CD4-positive, alpha-beta T cell treated with Interleukin-15 for 1 hour (primary cell): ENCODE measurements around the gene PER1.

Source experiments
- DNase-seq: peaks from one replicate; pipeline ENCODE4 v3.0.0-alpha.2; 2020

PER1 gene

DNA sequence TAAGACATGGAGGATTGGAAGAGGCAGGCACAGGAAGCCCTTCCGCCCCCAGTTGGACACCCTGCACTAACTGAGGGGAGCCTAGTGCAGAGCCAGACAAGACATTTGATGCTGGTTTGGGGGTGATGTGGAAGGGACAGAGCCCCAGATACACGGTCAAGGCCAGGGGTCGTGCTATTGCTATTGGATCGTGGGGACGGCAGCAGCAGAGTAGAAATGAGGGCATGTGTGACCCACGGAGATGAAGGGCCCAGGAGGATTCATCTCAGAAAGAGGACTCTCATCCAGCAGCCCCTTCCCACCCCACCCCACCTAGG is 12.6 kb upstream of the PER1 start:
- DNase-seq: peak; percentile 17

DNA sequence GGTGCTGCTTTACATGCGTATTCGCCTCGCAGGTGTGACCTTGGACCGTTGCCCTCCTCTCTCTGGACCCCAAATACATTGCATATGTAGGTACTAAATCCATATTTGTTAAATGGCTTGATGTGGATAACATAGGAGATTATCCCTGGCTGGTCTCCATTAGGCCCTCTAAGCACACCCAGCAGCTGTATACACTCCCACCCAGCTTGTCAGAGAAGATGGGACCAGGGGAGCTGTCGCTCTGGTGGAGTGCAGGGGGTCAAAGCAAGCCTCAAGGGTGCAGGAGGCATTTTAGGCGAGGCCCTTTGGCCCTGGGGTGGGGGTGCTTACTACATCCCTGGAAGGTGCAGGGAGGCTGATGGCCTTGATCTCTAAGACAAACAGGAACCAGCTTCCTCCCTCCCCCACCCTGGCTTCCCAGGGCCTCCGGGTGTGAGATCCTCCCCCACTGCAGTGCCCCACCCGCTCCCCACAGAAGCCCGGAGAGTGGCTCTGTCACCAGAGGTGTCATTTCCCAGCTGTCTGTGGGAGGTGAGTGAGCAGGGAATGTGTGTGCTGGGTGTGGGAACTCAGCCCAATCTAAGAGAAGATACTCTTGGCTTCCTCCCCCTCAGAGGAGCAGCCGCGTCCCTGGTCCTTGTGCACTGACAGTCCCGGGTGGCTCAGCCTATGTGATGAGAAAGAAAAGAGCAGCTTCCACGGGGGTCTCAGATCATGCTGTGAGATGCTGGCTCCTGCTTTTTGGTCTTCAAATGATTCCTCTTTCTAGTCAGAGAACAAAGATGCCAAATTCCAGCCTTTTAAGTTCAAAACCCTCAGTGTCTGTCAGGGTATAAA is 12.0 kb upstream of the PER1 start:
- DNase-seq: peak; percentile 79

DNA sequence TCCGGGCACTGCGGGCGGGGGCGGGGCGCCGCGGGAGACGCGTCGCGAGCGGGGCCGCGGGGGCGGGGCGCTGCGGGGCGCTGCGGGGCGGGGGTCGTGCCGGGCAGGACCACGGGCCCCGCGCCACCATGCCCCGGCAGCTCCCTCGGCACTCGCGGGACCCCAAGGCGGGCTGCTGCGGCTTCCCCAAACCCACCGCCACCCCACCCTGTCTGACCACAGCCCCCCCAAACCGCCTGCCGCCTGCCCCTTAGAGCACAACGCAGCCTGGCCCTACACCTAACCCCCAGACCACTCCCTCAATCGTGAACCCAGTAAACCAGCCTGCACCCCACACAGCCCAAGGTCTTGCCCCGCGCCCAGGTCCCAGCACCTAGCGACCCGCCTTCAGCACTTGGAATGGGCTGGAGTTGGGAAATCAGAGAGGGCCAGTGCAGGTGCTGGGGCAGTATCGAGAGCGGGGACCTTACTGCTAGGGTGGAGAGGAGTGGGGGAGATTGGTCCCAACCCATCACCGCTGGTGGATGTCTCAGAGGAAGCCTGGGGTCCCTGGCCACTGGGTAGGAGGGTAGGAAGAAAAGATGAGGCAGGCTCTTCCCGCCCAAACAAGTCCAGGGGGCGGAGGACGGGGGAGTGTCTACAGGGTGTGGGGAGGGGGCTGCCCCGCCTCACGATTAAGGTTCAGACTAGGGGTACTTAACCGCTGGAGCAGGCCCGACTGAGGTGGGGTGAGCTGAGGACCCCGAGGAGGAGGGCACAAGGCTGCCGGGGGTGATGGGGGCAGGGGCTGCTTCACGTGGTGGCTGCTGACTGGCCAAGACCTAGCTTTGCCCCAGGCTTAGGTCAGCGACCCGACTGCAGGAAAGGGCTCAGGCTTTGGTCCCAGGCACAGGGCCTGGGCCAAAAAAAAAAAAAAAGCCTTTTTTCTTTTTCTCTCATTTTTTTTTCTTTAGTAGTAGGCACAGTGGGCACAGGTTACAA is 11.1 kb upstream of the PER1 start:
- DNase-seq: peak; percentile 15

DNA sequence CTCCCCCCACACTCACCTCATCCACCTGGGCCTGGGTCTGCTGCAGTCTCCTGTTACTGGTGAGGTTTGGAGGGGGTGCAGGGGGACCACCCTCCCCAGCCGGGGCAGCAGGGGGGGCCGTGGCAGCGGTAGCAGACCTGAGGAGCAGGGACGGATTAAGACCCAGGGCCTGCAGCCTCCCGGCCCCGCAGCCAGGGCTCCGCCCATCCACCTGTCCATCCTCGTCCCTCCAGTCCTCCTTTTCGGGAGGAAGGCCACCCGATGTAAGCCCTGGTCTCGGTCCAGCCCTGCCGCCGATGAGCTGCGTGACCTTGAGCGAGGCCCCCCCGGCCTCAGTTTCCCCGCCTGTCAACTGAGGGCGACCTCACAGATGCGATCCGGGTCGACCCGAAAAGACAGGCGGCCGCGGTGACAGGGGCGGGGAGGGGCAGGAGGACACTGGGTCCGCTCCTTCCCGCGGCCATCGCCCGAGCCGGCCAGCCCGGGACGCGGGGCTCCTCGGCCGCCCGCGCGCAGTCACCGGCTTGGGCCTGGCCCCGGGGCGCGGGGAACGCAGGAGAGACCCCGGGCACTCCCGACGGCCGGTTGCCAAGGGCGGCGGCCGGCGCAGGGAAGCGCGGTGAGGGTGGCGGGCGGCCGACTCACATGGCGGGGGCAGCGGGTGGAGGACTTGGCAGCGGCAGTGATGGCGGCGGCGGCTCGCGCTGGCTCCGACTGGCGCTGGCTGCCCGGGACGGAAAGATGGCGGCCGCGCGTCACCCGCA is 10.2 kb upstream of the PER1 start, which contains the start of gene VAMP2:
Gene VAMP2 (minus strand): TSS at position 716 of the 764 bp plus-strand sequence. CDS start 69 bp downstream, at position 647.
- DNase-seq: peak; percentile 84

DNA sequence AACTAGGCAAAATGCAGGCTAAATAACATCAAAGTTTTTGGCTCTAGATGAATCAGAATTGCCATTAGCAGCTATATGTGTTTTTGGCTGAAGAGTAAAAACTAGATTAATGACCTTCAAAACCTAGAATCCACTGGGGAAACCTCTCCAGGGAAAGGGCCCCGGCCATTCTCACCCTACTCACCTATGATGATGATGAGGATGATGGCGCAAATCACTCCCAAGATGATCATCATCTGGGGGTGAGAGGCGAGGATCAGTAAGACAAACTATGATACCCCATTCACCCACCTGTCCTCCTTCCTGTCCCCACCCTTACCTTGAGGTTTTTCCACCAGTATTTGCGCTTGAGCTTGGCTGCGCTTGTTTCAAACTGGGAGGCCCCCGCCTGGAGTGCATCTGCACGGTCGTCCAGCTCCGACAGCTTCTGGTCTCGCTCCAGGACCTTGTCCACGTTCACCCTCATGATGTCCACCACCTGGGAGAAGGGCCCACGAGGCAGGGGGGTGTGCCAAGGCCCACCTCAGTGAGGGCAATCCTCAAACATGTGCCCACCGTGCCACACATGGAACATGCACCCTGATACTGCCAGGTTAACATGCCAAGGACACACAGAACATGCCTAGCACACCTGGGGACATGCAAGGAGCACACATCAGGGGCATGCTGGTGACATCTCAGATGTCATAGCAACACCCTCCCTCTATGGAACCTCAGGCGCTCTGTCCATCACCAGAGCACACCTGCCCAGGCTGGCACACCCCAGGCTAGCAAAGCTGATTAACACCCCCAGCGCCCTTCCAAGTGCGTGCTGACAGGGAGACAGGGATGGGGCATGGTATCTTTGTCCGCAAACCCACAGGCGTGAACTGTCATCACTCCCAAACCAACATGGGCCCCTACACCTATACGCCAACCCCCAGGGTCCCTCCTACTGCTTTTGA is 9.4 kb upstream of the PER1 start:
- DNase-seq: peak; percentile 18

DNA sequence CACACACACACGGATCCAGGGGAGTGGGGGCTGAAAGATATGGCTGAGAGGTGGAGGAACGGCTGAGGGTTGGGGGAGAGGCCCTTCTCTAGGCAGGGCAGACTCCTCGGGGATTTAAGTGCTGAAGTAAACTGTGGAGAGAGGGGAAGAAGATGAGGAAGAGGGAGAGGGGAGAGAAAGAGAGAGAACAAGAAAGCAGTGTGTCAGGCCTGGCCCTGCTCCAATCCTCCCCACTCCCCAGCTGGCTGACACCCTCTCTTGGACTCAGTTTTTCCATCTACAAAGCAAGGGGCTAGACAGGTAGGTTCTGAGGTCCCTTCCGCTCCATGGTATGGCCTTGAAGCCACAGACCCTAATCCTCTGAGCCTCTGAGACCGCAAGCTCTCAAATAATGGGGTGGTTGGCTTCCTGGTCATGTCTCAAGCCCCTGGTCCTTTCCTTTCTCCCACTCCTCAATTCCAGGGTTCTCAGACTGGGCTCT is 8.6 kb upstream of the PER1 start:
- peak; percentile 9 for DNase-seq

DNA sequence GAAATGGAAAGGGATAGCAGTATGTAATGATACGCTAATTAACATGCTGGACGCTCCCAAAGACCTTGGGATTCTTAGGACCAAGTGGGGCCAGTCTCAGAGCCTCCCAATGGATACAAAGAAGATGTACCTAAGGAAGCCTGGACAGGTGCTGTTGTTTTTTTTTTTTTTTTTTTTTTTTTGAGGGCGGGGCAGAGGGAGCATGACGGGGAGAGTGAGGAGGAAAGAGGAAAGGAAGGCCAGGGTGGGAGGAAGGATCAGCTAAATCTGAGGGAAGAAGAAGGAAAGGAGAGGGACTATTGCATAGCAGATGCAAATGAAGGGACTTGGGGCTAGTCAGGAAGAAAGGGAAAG is 8.0 kb upstream of the PER1 start:
- DNase-seq: no peak

DNA sequence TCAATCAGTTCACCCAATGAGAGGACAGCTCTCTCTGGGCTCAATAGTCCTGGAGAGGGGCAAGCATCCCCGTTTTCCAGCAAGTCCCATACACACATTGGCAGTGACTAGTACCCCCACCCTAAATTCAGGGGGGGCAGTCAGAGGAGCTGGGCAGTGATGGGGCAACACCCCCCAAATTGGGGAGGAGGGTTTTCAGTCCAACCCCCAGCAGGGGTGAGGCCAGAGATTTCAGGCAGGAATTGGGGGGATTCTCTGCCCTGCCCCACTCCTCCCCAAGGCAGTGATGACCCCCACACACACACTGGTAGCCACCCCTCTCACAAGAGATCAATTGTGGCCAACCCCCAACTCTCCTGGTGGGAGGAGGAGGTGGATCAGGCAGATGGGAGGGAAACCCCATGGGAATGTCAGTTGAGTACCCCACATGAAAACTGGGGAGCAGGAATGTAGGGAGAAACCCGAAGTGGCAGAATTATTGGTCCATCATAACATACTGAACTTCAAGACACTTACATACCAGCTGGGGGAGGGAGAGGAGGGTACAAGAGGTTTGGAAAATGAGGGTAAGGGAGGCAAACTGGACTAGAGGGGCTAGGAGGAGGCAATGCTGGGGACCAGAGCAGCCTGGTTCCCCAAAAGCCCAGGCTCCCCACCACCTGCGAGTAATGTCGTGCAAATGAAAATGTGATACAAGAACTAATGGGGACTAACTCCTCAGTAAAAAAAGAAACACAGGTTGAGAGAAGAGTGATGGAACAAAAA is 7.4 kb upstream of the PER1 start:
- DNase-seq: peak; percentile 13

DNA sequence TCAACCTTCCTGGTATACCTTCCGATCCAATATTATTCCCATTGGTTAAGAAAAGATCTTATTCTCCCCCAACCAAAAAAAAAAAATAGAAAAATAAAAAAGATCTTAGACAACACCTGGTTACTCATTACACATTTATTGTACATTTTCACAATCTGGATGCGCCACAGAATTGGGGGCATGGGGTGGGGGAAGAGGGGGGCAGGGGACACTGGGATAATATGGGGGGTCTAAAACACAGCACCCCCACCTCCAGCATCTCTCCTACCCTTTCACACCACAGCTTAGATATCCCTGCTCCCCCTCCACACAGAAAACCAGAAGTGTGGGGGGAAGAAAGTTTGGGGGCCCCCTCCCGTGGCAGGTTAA is 6.8 kb upstream of the PER1 start:
- DNase-seq: peak; percentile 17

DNA sequence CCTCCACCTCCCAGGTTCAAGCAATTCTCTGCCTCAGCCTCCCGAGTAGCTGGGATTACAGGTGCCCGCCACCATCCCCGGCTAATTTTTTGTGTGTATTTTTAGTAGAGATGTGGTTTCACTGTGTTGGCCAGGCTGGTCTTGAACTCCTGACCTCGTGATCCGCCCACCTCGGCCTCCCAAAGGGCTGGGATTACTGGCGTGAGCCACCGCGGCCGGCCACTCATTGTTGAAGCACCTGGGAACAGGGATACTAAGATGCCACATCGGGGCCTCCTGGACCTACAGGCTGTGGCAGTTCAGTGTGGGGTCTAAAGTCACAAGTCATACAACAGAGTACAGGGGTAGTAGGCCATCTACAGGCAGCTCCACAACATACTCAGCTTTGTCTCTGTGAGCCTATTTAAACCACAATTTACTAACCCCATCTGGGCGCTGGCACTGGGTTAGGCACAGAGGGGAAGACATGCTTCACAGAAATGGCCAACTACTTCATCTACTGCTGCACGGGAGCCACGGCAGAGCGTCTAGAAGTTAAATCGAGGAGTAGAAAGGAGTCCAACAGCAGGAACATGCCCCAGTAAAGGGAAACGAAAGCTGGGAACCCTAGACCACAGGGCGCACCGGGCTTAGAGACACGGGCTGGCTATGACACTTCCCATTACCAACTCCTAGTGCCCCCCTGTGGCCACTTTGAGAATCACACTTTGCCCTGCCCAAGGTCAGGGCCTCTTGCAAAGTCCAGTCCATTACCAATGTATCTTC is 6.2 kb upstream of the PER1 start:
- DNase-seq: peak; percentile 87

DNA sequence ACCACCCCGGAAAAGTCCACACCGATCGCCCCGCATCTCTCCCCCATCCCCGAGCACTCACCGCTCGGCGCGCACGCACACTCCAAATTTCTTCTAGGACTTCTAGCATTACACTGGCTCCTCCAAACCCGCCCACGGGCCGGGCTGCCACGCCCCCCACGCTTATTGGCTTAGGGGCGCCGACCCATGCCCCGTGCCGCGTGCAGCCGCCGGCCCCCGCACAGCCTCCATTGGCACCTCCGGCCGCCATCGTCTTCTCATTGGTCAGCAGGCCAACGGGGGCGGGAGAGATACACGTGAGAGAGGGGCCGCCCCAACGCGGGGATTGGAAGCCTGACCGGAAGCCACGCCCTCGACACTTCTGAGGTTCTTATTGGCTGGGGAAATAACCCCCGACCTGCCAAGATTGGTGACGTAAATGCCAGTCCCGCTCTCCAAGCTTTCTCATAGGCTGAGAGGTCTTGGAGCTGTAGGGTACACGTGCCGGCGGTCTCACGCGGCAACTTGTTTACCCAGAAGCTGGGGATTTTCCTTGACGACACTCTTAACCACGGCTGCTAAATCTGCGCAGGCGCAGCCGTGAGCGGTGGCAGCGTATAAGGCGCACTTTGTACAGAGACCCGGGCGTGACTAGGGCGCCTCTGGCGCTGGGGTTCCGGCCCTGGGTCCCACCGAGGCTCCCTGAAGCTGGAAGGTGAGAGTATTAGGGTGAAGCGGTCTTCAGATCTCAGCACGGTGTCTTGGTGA is 4.2 kb upstream of the PER1 start:
- peak; percentile 100 for DNase-seq

DNA sequence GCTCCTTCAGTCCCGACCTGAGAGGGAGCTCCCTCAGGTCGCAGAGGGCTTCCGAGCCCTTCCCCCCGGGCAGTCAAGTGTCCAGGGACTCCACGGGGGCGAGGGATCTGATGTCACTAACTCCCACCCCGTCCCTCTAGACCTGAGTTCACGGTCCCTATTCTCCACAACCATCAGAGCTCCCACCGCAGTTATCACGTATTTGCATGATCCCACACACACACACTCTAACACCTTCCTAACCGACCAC is 3.7 kb upstream of the PER1 start:
- DNase-seq: no peak

DNA sequence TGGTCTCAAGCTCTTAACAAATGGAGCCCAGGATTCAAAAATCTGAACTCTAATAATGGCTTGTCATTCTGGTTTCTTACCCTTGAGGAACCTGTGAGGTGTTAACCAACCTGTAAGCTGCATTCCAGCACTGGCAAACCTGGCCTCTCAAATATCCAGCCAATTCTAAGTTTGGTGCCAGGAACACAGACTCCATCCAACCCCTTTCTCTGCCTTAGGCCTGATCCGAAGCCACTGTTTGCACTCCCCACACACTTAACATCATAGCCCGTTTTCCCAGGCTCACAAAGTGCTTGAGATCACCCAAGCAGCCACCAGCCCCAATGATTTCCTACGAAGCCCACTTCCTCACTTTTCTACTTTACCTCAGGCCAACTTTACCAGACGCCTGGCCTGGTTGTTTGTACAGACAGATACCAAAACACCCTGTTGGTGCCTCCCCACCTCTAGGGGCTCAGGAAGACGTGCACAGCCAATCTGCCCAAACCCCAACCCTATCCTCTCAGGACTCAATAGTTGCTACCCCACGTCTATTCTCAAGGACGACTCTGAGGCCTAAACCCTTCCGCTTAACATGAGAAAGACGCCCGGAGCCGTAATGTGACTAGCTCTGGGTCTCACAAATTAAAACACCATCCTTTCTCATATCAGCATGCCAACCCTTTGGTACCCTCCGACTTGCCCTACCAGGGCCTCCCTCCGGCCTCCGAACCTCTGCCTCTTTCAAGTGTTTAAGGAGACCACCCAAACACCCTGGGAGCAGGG is 3.2 kb upstream of the PER1 start:
- DNase-seq: no peak

DNA sequence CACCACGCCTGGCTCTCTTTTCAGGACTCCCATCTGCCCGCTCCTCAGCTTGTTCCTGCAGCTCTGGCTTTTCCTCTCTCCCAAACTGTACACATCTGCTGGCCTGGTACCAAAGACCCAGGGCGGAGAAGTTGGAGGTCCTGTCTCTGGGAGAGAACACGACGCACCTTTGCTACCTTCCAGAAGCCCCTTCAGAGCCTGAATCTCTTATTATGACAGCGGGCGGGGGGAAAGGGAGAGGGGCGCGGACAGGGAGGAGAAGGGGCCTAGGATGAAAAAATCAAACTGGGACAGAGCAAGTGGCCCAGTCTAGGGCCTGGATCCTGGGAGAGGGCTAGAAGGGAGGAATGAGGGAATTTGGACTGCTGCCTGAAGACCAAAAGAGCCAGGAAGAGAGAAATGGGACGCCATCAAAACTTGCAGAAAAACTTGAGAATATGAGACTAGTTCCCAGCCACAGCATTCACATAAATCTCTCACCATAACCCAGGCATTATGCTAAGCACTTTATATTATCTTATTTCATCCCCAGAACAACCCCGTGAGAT is 2.5 kb upstream of the PER1 start:
- DNase-seq: no peak

DNA sequence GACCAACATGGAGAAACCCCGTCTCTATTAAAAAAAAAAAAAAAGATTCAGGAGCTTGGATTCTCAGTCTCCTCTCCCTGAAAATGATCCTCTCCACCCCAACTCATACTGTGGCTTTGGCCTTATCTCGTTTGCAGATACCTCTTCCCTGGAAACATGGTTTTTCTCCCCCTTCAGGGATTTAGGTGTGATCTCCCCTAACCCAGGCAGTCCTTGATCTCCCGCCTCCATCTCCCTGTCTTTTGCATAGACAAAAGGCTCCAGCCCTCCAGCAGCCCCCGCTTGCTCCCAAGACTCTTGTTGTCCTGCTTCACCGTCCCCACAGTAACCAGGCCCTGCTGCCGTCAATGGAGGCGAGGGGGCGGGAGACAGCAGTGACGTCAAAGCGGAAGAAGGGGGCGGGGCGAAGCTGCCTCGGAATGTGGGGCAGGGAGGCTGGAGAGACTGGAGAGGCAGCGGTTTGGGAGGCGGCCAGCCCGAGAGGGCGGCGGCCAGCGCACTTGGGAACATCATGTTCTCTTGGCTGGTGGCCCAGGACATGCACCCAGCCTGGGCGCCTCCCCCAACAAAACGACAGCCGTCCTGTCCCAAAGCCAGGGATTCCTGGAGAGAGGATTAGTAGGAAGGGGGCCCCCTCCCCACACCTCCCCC is 1.9 kb upstream of the PER1 start:
- peak; percentile 94 for DNase-seq

DNA sequence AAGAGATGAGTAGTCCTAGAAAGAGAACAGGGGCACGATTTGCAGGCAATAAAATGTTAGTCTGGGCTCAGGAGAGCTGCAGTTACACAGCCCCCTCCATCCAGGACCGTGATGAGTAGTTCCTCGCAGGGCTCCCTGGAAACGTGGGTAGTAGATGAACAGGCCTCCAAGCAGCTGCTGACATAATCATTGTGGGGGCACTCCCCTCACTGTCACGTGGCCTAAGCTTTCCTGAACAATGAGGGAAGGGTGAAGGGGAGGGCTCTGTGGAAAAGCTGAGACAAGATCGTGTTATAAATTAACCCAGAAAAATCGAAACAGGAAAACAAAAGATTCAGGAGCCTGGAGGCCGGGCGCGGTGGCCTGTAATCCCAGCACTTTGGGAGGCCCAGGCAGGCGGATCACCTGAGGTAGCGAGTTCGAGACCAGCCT is 1.3 kb upstream of the PER1 start:
- DNase-seq: peak; percentile 69

DNA sequence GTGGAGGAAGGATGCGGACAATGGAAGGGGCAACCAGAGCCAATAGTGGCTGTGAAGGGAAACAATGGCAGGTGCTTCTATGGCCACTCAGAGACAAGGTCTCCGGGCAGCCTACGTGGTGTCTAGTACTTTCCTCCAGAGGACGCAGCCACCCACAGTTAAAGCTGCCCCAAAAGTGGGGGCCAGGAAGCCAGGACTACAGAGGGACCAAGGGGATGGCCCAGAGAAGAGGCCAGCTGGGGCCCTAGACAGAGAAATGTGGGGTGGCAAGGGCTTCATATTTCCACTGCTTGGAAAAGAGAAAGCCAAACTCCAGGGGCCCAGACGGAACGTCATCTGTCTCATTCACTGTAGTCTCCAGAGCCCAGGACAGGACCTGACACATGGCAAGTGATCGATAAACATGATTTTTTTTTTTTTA is 837 bp upstream of the PER1 start:
- DNase-seq: no peak

DNA sequence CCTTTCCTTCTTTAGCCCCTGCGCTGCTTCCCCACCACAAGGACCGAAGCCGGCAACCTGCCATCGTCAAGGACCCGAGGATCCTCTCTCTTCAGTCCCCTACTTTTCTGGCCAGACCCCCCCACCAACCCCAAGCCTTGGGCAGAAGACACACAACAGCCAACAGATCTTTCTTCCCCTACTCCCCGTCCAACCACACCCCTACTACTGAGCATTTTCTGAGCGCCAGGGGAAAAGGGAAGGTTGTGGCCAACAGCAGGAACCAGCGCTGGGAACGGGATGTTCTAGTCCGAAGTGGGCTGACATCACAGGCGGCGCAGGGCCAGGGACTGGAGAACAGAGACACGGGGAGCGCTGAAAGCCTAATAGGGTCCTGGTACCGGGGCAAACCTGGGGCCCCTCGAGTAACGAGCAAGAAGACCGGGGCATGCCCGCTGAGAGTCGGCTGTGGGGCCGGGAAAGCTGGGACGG is 528 bp downstream of the PER1 start:
- DNase-seq: no peak
